HCT116 (cell line): ENCODE data around the gene PLEKHH2. TPM values are rescaled to one million over a fixed set of nuclear protein-coding genes. Genes with fewer than 3 reads are reported as not detected.

Experiments used
- ATAC-seq: fragments of 200-7000 bp; cut with Tn5 transposase; 2 replicates; pipeline ENCODE4 v1.9.1; 2020; ENCODE audit warnings: mild to moderate bottlenecking, moderate library complexity
- BruUV-seq: library from RNA; stranded (reverse); fragments of 400-500 nt; replicated peaks from 2 replicates; lab custom pipeline; 2021; lab: Mats Ljungman, UMichigan
- CTCF ChIA-PET: fragments of 300-600 bp; sonication (Branson Sonifier 250); formaldehyde crosslinking; loops from one replicate; lab custom pipeline; 2021; ENCODE audit warnings: antibody characterized with exemption; lab: Charles Lee
- POLR2A ChIA-PET: fragments of 300-600, 350-600 bp; sonication (Branson Sonifier 250); formaldehyde crosslinking; loops from one replicate; lab custom pipeline; 2021; ENCODE audit warnings: antibody characterized with exemption; lab: Charles Lee
- RAD21 ChIA-PET, 2 experiments: fragments of 300-600 bp; sonication (Branson Sonifier 250); formaldehyde crosslinking; loops; one replicate each; lab custom pipeline; 2023; ENCODE audit warnings: low total read pairs in 2 of 2; ENCODE audit not compliant: uncharacterized antibody in 2 of 2, unreplicated experiment in 2 of 2, low non-redundant PET in 1 of 2; lab: Charles Lee
- DNase-seq: peaks from one replicate; pipeline ENCODE4 v3.0.0-alpha.2; 2010; ENCODE audit warnings: low read depth, low spot score
- H2AFZ ChIP-seq: fragments of 200-600 bp; shearing (Covaris generic), sonication (generic); 2 replicates; pipeline ENCODE4 v1.6.1; 2017; ENCODE audit warnings: low read depth, mixed run types, mixed read lengths, antibody characterized with exemption, low read length; ENCODE audit not compliant: poor library complexity, severe bottlenecking
- H3K27ac ChIP-seq: 2 replicates; pipeline ENCODE4 v1.5.1; 2012; ENCODE audit warnings: low read depth, low read length
- H3K27me3 ChIP-seq: fragments of 200-600 bp; sonication (generic); 2 replicates; pipeline ENCODE4 v1.6.1; 2016; ENCODE audit warnings: mixed run types, low read length, mixed read lengths; ENCODE audit not compliant: insufficient read depth
- H3K36me3 ChIP-seq, 2 experiments: fragments of 200-500 bp in 1 of 2; fragments of 200-600 bp in 1 of 2; sonication (Bioruptor generic) in 1 of 2; sonication (generic) in 1 of 2; 2 replicates each; pipeline versions ENCODE4 v1.5.1 to v1.6.1; 2014 to 2016; ENCODE audit warnings: low read length in 2 of 2, inconsistent platforms in 1 of 2, mixed read lengths in 1 of 2, mixed run types in 1 of 2; ENCODE audit not compliant: insufficient read depth in 2 of 2, control insufficient read depth in 1 of 2
- H3K4me1 ChIP-seq, 2 experiments: fragments of 200-600 bp in 1 of 2; sonication (generic) in 1 of 2; 2 replicates each; pipeline versions ENCODE4 v1.5.1 to v1.6.1; 2012 to 2017; ENCODE audit warnings: low read length in 2 of 2, inconsistent platforms in 1 of 2, mild to moderate bottlenecking in 1 of 2, mixed read lengths in 1 of 2, mixed run types in 1 of 2, moderate library complexity in 1 of 2; ENCODE audit not compliant: insufficient read depth in 2 of 2, control insufficient read depth in 1 of 2
- H3K4me2 ChIP-seq: fragments of 200-600 bp; sonication (generic); 2 replicates; pipeline ENCODE4 v1.6.1; 2017; ENCODE audit warnings: mixed run types, low read length, mixed read lengths
- H3K4me3 ChIP-seq, 2 experiments: fragments of 200-600 bp in 1 of 2; sonication (generic) in 1 of 2; replicated peaks in 1 of 2; 2 replicates each; pipeline ENCODE4 v1.5.1; 2011 to 2016; ENCODE audit warnings: low read length in 2 of 2, control low read depth in 1 of 2, low read depth in 1 of 2, mild to moderate bottlenecking in 1 of 2, mixed read lengths in 1 of 2, mixed run types in 1 of 2
- H3K79me2 ChIP-seq: fragments of 200-600 bp; sonication (generic); 2 replicates; pipeline ENCODE4 v1.6.1; 2017; ENCODE audit warnings: mild to moderate bottlenecking, mixed run types, low read length, moderate library complexity, mixed read lengths; ENCODE audit not compliant: insufficient read depth
- H3K9ac ChIP-seq: fragments of 200-600 bp; sonication (generic); 2 replicates; pipeline ENCODE4 v1.6.1; 2016; ENCODE audit warnings: low read length, mixed read lengths
- H3K9me2 ChIP-seq: fragments of 200-600 bp; sonication (generic), shearing (Covaris generic); 2 replicates; pipeline ENCODE4 v1.6.1; 2017; ENCODE audit warnings: mixed run types, mild to moderate bottlenecking, moderate library complexity; ENCODE audit not compliant: insufficient read depth
- H3K9me3 ChIP-seq, 2 experiments: fragments of 200-500 bp in 1 of 2; fragments of 200-600 bp in 1 of 2; sonication (Bioruptor generic) in 1 of 2; sonication (generic) in 1 of 2; 2 replicates each; pipeline ENCODE4 v1.6.1; 2014 to 2017; ENCODE audit warnings: low read length in 2 of 2, mixed read lengths in 2 of 2, inconsistent platforms in 1 of 2, low read depth in 1 of 2, mild to moderate bottlenecking in 1 of 2, mixed run types in 1 of 2, moderate library complexity in 1 of 2; ENCODE audit not compliant: control insufficient read depth in 1 of 2, insufficient read depth in 1 of 2
- H4K20me1 ChIP-seq: fragments of 200-600 bp; sonication (generic), shearing (Covaris generic); 2 replicates; pipeline ENCODE4 v1.6.1; 2017; ENCODE audit warnings: mixed run types, mild to moderate bottlenecking, moderate library complexity; ENCODE audit not compliant: insufficient read depth
- CBX3 ChIP-seq: IDR thresholded peaks from 2 replicates; pipeline ENCODE4 v1.6.1; 2012; ENCODE audit warnings: low read depth
- CEBPB ChIP-seq: IDR thresholded peaks from 2 replicates; pipeline ENCODE4 v1.6.1; 2012; ENCODE audit warnings: low read depth
- ELF1 ChIP-seq: IDR thresholded peaks from 2 replicates; pipeline ENCODE4 v1.6.1; 2012; ENCODE audit warnings: low read depth, borderline replicate concordance
- EZH2 ChIP-seq: fragments of 200-600 bp; sonication (generic); IDR thresholded peaks from 2 replicates; pipeline ENCODE4 v1.6.1; 2017; ENCODE audit warnings: antibody characterized with exemption, mixed run types
- EZH2phosphoT487 ChIP-seq: fragments of 200-600 bp; IDR thresholded peaks from 2 replicates; pipeline ENCODE4 v1.6.1; 2018; ENCODE audit warnings: antibody characterized with exemption, borderline replicate concordance
- FOSL1 ChIP-seq: IDR thresholded peaks from 2 replicates; pipeline ENCODE4 v1.6.1; 2012; ENCODE audit warnings: low read depth
- JUND ChIP-seq: IDR thresholded peaks from 2 replicates; pipeline ENCODE4 v1.6.1; 2012
- POLR2A ChIP-seq: IDR thresholded peaks from 2 replicates; pipeline ENCODE4 v1.7.0; 2011; ENCODE audit warnings: borderline replicate concordance; ENCODE audit not compliant: insufficient read depth, insufficient read length; ENCODE audit errors: extremely low read depth
- POLR2AphosphoS5 ChIP-seq: IDR thresholded peaks from 2 replicates; pipeline ENCODE4 v1.6.1; 2011; ENCODE audit warnings: mild to moderate bottlenecking, low read depth, low read length, moderate library complexity
- RAD21 ChIP-seq: IDR thresholded peaks from 2 replicates; pipeline ENCODE4 v1.6.1; 2012; ENCODE audit warnings: low read depth, mild to moderate bottlenecking
- SIN3A ChIP-seq: IDR thresholded peaks from 2 replicates; pipeline ENCODE4 v1.6.1; 2012; ENCODE audit warnings: low read depth
- SRF ChIP-seq: IDR thresholded peaks from 2 replicates; pipeline ENCODE4 v1.6.1; 2012; ENCODE audit warnings: low read depth
- TCF7L2 ChIP-seq: IDR thresholded peaks from 2 replicates; pipeline ENCODE4 v1.7.0; 2011; ENCODE audit warnings: borderline replicate concordance, inconsistent platforms; ENCODE audit not compliant: insufficient read depth, insufficient read length; ENCODE audit errors: extremely low read depth
- ZNF274 ChIP-seq: fragments of 200-500 bp; sonication (Bioruptor generic); IDR thresholded peaks from 2 replicates; pipeline ENCODE4 v1.6.1; 2014; ENCODE audit warnings: mild to moderate bottlenecking, low read depth, low read length, inconsistent platforms
- intact Hi-C: fragments of 100-400 bp; cut with micrococcal nuclease; formaldehyde crosslinking; loops from 2 replicates; pipeline ENCODE4 v1.10.0; 2022
- total RNA-seq: library from RNA; stranded (reverse); gene quantifications from one replicate; pipeline ENCODE4 v1.2.1, GENCODE V29; 2021; ENCODE audit not compliant: unreplicated experiment
- TF ChIP-seq, protein P1 (sequence below): IDR thresholded peaks from 2 replicates; pipeline ENCODE4 v1.6.1; 2012
- TF ChIP-seq, protein P2 (sequence below), 3 experiments: fragments of 200-600 bp in 1 of 3; sonication (generic) in 1 of 3; IDR thresholded peaks in 2 of 3; conservative IDR thresholded peaks in 1 of 3; 2 replicates each; pipeline ENCODE4 v1.5.1; 2012 to 2017; ENCODE audit warnings: low read depth in 2 of 3, low read length in 2 of 3, antibody characterized with exemption in 1 of 3, borderline replicate concordance in 1 of 3, control low read depth in 1 of 3, mild to moderate bottlenecking in 1 of 3, mixed read lengths in 1 of 3, mixed run types in 1 of 3, moderate library complexity in 1 of 3; ENCODE audit not compliant: insufficient read depth in 1 of 3

PLEKHH2 gene
- total RNA-seq, 1 experiment from 2014 or later: 7.8 TPM

DNA sequence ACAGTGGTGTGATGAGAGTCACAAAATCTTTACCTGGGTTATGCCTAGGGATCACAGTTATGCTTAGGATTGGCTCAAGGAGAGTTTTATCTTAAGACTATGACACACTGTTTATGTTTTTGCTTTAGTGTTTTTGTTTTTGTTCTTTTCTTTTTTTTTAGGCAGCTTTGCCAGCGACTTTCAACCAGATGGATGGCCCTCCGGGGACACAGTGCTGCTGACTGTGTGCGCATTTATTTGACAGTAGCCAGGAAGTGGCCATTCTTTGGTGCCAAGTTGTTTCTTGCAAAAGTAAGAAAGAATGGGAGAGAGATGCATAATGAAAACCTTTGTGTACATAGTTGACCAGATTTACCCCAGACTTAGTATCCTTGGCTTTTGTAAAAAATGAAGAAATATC lies 121.7 kb downstream of the PLEKHH2 start:
- no peak overlapping the region for H2AFZ ChIP-seq
- BruUV-seq: no TSS peak
- no peak overlapping the region for H3K27ac ChIP-seq

GRCh38 chr2:43759195-43759594 lies 122.1 kb downstream of the PLEKHH2 start:
- Histone ChIP-seq H3K9me2 (no peaks in the 10 kb centered on the region), H3K9me3 (no peaks in the 10 kb centered on the region), H4K20me1 (no peaks in the 10 kb centered on the region), H3K4me2 (peak overlapping the region; percentile 52), H3K36me3 (no peaks in the 10 kb centered on the region), H3K4me1 (peaks cover 0 to 17% of the 10 kb centered on the region in 2 experiments; a peak in 2 of 4 replicates), H2AFZ (peak overlapping the region; percentile 4), H3K79me2 (no peaks in the 10 kb centered on the region), H3K9ac (peak overlapping the region; percentile 10; the same call in 1 of the 2 replicates), H3K27me3 (no peaks in the 10 kb centered on the region), H3K27ac (no peak overlapping the region), H3K4me3 (no peak overlapping the region)
- ChIA-PET POLR2A (no interaction called here), CTCF (no interaction called here), RAD21 (no interaction called here)
- DNase-seq: peak; percentile 23
- BruUV-seq: no TSS peak
- intact Hi-C loops: no loop called here
- ATAC-seq: peak; percentile 88
- TF ChIP-seq FOSL1 (peak; percentile 59; the same call in 1 of the 2 replicates), EZH2 (no peak), JUND (peak; percentile 32), SRF (no peak), ELF1 (no peak), RAD21 (no peak), POLR2A (no peak), CBX3 (peak; percentile 44; the same call in 1 of the 2 replicates), TCF7L2 (no peak), CEBPB (no peak), SIN3A (no peak)
- TF ChIP-seq, protein P1, sequence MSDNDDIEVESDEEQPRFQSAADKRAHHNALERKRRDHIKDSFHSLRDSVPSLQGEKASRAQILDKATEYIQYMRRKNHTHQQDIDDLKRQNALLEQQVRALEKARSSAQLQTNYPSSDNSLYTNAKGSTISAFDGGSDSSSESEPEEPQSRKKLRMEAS: no peak

More for the DNA sequence above, 121.7 kb downstream of the PLEKHH2 start:
- H3K9me3 ChIP-seq: no peaks in the 10 kb centered on the region
- ChIA-PET RAD21 (no interaction called here), POLR2A (no interaction called here), CTCF (no interaction called here)
- TF ChIP-seq, protein P1: no peak
- TF ChIP-seq SRF (no peak), ZNF274 (no peak), FOSL1 (no peak), SIN3A (no peak), POLR2AphosphoS5 (no peak), EZH2phosphoT487 (no peak), CBX3 (no peak)
- TF ChIP-seq, protein P2, sequence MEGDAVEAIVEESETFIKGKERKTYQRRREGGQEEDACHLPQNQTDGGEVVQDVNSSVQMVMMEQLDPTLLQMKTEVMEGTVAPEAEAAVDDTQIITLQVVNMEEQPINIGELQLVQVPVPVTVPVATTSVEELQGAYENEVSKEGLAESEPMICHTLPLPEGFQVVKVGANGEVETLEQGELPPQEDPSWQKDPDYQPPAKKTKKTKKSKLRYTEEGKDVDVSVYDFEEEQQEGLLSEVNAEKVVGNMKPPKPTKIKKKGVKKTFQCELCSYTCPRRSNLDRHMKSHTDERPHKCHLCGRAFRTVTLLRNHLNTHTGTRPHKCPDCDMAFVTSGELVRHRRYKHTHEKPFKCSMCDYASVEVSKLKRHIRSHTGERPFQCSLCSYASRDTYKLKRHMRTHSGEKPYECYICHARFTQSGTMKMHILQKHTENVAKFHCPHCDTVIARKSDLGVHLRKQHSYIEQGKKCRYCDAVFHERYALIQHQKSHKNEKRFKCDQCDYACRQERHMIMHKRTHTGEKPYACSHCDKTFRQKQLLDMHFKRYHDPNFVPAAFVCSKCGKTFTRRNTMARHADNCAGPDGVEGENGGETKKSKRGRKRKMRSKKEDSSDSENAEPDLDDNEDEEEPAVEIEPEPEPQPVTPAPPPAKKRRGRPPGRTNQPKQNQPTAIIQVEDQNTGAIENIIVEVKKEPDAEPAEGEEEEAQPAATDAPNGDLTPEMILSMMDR (IDR thresholded peaks at IDR 0.05 in 2 of 3, conservative IDR thresholded peaks at IDR 0.05 in 1 of 3; ENCODE audit: borderline replicate concordance in 1 of 3, insufficient read depth in 1 of 3, low read depth in 2 of 3, low read length in 2 of 3): no peak
- intact Hi-C loops: no loop called here
- H3K4me1 ChIP-seq: peaks cover 0 to 17% of the 10 kb centered on the region in 2 experiments; a peak in 2 of 4 replicates
- peak overlapping the region; percentile 52 for H3K4me2 ChIP-seq
- H3K27me3 ChIP-seq: no peaks in the 10 kb centered on the region
- ATAC-seq (peak; percentile 22; the same call in 1 of the 2 replicates), DNase-seq (no peak)
- H4K20me1 ChIP-seq: no peaks in the 10 kb centered on the region
- H3K9ac ChIP-seq: no peak overlapping the region
- no peaks in the 10 kb centered on the region for H3K9me2 ChIP-seq
- no peak overlapping the region for H3K4me3 ChIP-seq
- H3K79me2 ChIP-seq: no peaks in the 10 kb centered on the region
- H3K36me3 ChIP-seq: no peaks in the 10 kb centered on the region
